ENCODE data around the gene FN3K. TPM values are rescaled to one million over a fixed set of nuclear protein-coding genes. Genes with fewer than 3 reads are reported as not detected.

Gene FN3K
- total and polyA plus RNA-seq, 2 of the 13 experiments (the other 11 are each of a cell fraction or from before 2014, with no cell fraction given), result 3.5 to 12.2 TPM

DNA sequence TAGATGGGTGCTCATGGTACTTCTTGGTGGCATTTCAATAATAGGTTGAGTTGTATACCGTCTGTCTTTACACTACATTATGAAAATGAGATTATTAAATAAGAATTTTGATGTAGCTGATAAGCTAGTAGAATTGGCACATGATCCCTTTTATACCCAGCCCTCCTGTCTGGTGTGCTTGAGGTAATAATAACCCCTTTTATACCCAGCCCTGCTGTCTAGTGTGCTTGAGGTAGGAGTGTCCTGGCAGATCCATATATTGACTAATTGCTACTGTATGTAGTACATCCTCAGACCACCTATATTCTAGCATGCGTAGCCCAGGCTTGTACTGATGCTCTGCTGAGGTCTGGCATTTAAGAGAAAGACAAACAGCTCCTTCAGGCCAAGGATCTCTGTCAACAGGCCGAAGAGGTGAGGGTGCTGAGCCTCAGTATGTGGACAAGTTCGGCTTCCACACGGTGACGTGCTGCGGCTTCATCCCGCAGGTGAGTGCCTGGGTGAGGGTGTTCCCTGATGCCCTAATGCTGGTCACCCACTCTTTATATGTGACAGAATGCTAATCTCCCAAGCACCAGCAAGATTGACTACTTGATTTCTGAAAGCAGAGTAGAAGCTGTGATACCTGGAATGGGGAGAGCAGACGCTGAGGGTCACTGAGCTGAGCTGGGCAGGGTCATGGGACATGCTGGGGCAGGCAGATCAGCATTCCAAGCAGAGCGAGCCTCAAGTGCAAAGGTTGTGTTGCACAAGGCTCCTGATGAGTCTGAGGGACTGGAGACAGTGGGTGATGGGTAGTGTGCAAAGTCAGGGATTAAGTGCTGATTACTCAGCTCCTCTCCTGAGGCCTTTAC, 5.7 kb downstream of the FN3K start (continued):
- TF ChIP-seq ZNF142 (CRISPR knock-in tag; IDR thresholded peaks at IDR 0.05) (no peak), NR0B2 (CRISPR knock-in tag; IDR thresholded peaks at IDR 0.05) (no peak), PRDM10 (CRISPR knock-in tag; IDR thresholded peaks at IDR 0.05; ENCODE audit: low read depth) (no peak)
- TF ChIP-seq, protein P1, sequence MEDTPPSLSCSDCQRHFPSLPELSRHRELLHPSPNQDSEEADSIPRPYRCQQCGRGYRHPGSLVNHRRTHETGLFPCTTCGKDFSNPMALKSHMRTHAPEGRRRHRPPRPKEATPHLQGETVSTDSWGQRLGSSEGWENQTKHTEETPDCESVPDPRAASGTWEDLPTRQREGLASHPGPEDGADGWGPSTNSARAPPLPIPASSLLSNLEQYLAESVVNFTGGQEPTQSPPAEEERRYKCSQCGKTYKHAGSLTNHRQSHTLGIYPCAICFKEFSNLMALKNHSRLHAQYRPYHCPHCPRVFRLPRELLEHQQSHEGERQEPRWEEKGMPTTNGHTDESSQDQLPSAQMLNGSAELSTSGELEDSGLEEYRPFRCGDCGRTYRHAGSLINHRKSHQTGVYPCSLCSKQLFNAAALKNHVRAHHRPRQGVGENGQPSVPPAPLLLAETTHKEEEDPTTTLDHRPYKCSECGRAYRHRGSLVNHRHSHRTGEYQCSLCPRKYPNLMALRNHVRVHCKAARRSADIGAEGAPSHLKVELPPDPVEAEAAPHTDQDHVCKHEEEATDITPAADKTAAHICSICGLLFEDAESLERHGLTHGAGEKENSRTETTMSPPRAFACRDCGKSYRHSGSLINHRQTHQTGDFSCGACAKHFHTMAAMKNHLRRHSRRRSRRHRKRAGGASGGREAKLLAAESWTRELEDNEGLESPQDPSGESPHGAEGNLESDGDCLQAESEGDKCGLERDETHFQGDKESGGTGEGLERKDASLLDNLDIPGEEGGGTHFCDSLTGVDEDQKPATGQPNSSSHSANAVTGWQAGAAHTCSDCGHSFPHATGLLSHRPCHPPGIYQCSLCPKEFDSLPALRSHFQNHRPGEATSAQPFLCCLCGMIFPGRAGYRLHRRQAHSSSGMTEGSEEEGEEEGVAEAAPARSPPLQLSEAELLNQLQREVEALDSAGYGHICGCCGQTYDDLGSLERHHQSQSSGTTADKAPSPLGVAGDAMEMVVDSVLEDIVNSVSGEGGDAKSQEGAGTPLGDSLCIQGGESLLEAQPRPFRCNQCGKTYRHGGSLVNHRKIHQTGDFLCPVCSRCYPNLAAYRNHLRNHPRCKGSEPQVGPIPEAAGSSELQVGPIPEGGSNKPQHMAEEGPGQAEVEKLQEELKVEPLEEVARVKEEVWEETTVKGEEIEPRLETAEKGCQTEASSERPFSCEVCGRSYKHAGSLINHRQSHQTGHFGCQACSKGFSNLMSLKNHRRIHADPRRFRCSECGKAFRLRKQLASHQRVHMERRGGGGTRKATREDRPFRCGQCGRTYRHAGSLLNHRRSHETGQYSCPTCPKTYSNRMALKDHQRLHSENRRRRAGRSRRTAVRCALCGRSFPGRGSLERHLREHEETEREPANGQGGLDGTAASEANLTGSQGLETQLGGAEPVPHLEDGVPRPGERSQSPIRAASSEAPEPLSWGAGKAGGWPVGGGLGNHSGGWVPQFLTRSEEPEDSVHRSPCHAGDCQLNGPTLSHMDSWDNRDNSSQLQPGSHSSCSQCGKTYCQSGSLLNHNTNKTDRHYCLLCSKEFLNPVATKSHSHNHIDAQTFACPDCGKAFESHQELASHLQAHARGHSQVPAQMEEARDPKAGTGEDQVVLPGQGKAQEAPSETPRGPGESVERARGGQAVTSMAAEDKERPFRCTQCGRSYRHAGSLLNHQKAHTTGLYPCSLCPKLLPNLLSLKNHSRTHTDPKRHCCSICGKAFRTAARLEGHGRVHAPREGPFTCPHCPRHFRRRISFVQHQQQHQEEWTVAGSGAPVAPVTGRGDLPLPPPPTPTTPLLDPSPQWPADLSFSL (CRISPR knock-in tag; IDR thresholded peaks at IDR 0.05), result no peak
- TF ChIP-seq, protein P2, sequence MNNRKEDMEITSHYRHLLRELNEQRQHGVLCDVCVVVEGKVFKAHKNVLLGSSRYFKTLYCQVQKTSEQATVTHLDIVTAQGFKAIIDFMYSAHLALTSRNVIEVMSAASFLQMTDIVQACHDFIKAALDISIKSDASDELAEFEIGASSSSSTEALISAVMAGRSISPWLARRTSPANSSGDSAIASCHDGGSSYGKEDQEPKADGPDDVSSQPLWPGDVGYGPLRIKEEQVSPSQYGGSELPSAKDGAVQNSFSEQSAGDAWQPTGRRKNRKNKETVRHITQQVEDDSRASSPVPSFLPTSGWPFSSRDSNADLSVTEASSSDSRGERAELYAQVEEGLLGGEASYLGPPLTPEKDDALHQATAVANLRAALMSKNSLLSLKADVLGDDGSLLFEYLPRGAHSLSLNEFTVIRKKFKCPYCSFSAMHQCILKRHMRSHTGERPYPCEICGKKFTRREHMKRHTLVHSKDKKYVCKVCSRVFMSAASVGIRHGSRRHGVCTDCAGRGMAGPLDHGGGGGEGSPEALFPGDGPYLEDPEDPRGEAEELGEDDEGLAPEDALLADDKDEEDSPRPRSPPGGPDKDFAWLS (CRISPR knock-in tag; IDR thresholded peaks at IDR 0.05; ENCODE audit: borderline replicate concordance), result no peak
